GM21529 (cell line): Measurements from ENCODE around the gene SRP68.
"Not testable (repeated sequence)": the region's sequence is repeated elsewhere in the genome, so short reads cannot be mapped to it uniquely, and the experiment has no call there.

Experiments
- ATAC-seq: cut with Tn5 transposase; IDR thresholded peaks from one replicate; pipeline ENCODE4 v1.9.1; 2021; ENCODE audit not compliant: unreplicated experiment

SRP68 gene

DNA sequence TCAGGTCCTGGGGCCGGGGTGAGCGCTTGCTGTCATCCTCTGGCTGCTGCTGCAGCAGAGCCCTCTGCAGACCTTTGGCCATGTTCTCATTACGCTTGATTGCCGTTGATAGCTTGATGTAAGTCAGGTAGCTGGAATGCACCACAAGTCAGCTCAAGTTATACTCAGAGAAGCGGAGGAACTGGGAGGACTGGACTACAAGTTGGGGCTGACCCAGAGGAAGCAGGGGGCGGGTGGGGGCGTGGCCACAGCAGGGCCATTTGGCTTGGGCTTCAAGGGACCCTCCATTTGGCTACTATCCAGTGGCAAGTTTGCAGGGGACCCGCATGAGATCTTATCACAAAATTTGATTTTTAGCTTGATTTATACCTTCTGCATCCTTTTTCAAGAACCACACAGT, 26.3 kb downstream of the SRP68 start:
- ATAC-seq = no peak

DNA sequence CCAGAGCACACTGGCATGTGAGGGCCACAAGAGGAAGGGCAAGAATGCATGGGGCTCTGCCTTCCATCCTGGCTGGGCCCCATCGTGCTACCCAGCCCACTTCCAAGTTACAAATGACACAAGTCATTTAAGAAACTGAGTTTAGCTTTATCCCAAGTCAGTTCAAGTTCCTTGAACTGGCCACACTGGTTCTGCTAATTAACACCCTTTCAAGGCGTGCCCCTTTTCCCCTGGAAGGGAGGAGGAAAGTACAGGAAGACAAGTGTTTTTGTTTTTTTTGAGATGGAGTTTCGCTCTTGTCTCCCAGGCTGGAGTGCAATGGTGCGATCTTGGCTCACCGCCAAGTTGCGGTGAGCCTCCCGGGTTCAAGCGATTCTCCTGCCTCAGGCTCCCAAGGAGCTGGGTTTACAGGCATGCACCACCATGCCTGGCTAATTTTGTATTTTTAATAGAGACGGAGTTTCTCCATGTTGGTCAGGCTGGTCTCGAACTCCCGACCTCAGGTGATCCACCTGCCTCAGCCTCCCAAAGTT, 27.8 kb downstream of the SRP68 start:
- ATAC-seq = not testable (repeated sequence)

DNA sequence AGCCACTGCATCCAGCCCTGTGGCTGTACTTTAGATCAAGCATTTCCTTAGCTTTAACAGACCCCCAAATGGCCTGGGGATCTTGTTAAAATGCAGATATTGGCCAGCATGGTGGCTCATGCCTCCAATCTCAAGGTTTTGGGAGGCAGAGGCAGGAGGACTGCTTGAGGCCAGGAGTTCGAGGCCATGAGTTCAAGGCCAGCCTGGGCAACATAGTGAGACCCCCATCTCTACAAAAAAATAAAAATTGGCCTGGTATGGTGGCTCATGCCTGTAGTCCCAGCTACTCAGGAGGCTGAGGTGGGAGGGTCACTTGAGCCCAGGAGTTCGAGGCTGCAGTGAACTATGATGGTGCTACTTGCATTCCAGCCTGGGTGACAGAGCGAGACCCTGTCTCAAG, 29.4 kb downstream of the SRP68 start:
- not testable (repeated sequence) for ATAC-seq

DNA sequence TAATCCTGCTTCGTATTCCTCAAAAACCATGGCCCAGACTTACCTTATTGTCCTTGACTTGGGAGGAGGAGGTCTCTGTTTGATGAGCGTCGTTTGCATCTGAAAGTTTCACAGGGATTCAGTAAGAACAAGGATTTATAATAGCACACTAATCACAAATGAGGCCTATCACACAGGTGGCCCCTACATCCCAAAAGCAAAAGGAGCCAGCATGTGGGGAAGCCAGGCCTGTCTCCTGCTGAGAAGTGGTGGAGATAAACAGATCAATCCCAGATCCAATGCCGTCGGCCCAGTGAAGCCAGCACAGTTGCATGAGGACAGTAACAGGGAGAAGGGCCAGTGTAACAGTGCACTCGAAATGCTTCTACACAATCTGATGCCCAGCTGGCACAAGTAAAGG, 31.9 kb downstream of the SRP68 start:
- ATAC-seq = no peak

DNA sequence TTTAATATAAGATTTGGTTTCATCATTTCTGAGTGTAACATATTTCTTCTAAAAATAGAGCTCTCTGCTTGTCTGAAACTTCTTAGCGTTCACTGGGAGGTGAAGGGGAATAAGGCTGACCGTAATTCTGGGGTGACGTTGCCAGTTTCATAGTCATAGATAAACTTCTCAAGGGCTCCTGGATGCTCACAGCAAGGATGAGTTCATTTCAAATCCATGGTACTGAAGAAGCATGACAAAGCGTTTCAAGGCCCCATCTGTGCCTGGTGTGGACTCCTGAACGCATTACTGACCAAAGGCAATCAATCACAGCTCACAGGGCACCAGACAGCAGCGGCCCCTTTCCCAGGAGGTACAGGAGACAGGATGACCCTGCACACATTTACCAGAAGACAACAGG, 33.2 kb downstream of the SRP68 start:
- no peak for ATAC-seq

DNA sequence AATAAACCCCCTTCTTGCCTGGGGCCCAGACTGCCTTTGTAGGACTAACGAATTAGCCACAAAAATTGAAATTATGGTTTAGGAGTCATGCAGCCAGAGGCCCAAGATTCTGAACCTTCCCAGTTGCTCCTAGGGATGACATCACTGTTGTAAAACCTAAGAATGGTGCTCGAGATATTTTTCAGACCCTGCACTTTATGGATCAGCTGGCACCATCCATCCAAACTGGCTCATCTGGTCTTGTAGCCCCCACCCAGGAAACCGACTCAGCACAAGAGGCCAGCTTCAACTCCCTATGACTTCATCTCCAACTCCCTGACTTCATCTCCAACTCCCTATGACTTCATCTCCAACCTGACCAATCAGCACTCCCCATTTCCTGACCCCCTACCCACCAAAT, 34.3 kb downstream of the SRP68 start:
- no peak for ATAC-seq

DNA sequence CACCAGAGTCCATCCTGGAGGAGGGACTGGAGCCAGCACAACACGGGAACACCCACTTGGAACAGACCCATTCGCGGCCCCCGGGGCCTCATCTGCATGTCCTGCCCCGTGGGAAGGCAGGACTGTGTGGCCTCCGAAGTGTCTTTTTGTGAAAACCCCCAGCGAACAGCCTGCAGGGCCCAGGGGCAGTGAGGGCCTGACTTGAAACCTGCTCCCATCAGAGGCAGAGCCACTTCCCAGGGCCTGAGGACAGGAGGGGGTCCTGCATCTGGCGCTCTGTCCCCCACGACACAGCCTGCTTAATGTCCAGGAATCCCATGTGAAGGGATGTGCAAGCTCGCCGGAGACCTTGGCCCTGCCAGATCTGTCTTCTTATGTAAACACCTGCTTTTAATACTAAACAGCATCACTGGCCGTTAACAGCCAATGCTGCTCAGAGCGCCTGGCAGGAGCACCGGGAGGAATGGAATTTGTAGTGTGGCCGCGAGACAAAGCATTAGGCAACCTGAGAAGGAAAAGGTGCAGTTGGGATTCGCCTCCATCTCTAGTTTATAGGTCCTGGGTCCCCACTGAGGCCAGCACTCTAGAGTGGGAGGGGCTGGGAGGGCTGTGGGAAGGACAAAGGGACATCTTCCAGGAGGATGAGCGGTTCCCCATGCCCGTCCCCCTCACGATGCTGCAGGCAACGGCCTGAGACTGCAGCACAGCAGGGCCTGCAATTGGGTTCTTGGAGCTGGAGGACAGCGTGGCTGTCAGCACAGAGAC, 35.6 kb downstream of the SRP68 start:
- no peak for ATAC-seq

DNA sequence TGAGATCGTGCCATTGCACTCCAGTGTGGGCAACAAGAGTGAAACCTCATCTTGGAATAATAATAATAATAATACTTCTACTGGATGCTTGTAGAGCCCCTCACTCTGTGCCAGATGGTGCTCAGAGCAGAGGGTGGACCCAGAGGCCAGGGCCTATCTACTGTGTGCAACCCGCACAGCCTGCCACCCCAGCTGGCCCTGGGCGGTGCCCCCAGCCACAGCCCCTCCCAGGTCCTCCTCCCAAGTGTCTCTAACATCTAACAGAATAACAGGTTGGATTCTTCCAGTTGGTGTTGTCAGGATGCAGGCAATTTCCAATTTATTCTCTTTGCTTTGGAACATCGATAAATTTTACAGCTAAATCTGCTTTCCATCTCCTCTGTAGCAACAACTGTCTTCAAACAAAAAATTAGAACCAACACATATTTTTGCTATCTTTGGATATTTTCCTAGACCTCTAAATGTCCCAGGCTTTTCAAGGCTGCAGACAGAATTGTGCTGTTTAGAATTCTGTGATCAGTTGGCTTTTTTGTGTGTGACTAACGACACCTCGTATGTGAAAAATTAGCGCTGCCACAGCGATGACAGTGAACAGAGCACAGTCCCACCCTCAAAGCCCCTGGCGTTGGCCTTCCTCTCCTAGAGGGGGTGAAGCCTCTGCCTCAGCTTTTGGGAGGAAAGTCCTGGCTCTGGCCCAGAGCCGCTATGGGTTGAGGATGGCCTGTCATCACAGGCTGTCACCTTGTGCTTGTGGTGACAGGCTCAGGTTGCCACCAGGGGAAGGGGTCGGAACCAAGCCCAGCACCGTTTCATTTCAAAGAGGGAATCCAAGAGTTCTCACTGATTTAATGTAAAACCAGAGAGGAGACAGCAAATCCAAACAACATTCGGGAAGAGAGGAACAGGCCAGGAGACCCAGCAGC, 37.6 kb downstream of the SRP68 start:
- no peak for ATAC-seq

DNA sequence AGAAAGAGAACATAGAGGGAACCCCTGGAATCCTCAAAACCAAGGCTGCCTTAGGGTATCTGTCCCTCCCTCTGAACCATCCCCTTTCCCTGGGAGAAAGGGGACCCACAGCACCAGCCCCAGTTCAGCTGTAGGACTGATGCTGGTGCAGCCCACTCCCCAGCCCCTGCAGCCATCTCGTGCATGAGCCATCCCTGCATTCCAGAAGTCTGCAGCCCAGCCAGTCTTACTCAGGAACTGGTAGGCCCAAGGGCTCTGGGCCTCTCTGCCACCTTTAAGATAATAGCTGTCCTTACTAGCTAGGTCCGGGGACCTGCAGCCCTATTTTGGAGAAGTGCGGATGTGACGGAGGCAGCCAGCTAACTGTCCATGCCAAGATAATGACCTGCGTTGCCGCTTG, 39.2 kb downstream of the SRP68 start:
- ATAC-seq = no peak

DNA sequence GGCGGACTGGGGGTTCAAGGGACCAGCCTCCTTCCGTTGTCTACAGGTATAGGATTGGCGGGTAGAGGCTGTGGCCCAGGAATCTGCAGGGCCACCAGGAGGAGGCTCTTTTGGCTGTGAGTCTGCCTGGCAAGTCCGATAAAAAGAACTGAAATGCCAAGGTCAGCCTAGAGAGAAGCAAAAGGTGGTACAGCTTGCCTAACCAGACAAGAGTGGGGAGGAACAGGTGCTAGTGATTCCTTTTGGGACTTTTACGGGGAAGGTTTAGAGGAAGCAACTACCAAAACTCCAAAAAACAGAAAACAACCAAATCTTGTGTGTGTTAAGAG, 39.6 kb downstream of the SRP68 start:
- no peak for ATAC-seq

DNA sequence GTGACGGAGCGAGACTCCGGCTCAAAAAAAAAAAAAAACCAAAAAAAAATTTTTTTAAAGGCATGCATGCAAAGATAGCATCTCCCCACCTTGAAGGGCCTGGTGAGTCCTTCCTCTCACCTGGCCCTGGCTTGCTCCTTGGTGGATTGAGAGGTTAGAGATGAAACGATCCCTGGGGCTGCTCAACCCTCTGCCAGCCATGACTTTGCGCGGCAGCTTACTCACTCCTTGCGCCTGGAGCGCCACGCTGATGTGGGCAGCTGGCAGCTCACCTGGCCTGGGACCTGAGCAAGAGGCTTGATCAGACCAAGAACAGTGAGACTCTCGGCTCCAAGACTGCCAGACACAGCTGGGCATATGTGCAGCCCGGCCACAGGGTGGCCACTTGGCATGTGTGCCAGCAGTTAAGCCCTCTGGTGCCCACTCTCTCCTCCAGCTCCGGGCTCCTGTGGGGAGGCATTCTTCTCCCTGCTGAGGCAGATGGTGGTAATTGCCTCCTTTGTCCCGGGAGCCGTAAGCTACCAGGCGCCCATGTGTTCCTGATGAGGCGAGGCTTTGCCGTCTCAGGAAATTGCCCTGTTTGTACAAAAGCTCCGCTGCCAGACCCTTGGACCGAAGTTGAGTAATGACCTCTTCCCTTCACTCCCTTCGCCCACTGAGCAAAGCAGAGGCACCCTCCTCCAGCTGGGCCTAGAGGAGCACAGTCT, 40.1 kb downstream of the SRP68 start:
- no peak for ATAC-seq

DNA sequence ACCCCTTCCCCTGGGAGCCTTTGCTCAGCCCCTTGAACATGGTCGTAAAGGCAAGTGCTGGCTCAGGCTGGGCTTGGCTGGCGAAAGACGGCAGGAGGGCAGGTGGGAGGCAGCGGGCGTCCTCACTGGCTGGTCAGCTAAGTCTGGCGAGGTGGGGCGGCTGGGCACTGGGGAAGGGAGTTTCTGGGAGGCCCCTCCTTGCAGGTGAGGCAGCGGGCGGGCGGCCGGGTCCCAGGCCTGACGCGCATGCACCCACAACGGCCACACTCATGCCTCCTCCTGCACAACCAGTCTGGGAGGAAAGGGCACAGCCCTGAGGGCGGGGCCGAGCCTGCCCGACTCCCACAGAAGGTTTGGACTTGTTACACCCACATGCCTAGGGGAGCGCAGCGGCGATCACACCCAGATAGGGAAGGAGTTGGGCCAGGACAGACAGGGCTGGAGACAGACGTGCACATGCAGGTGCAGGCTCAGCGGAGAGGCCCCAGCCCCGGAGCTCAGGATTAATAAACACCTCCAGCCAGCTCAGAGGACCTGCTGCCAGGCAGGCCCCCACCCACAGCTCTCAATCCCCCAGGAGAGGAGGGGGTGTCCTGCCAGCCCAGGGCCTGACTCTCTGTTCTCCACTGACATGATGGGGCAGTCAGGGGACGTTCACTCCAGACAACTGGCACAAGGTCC, 45.0 kb downstream of the SRP68 start, which contains the start of gene EVPL:
TSS of gene EVPL (minus strand) at position 148 of the 681 bp plus-strand sequence. CDS start at position 40, 108 bp downstream.
- ATAC-seq = no peak

DNA sequence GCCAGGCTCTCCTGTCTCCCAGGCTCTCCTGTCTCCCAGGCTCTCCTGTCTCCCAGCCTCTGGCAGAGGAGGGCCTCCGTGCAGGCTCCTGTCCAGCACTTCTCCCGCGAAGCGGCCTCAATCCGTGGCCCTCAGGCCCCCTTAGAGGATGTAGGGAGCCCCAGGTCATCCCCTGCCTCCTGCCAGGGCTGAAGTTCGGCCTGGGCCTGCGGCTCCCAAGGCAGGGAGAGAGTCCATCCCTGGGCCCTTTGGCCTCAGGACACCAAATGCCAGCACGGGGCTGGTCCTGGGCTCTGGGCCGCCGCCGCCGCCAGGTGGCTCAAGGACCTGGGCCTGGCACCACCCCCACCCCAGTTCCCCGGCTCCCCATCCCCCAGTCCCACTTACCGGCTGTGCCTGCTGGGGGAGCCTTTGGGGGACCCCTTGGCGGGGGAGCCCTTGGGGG, 45.6 kb downstream of the SRP68 start:
- ATAC-seq = no peak

DNA sequence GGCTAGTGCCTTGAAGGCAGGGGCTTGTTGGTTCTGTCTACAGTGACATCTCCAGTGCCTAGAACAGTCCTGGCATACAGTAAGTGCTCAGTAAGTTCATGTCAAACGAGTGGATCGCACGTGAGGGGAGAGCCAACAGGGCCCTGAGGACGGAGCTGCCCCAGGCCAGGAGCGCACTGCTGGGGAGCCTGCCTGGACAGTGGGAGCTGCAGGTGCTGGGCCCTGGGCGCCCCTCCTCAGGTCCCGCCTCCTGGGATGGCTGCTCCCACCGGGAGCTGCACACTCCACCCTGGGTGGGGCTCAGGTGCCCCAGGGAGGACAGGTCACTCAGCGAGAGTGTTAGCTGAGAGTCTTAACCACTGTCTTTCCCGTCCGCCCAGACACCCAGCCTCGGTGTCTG, 47.0 kb downstream of the SRP68 start:
- ATAC-seq = no peak

DNA sequence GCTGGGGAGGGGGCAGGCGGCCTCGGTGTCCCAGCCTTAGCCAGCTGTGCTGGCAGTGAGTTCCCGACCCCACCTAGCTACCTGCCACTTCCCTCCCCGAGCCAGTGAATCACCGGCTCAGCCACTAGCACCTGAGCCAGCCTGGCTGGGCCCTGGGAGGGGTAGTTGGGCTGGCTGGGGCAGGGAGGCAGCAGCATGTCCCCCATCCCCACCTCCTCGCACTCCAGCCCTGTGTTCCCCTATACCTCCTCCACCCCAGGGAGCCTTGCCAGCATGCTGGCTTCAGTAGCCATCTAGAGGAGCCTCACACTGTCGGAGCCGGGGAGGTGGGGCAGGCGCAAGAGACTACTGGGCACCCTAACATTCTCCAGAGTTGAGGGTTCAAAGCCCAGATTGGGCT, 48.0 kb downstream of the SRP68 start:
- no peak for ATAC-seq

DNA sequence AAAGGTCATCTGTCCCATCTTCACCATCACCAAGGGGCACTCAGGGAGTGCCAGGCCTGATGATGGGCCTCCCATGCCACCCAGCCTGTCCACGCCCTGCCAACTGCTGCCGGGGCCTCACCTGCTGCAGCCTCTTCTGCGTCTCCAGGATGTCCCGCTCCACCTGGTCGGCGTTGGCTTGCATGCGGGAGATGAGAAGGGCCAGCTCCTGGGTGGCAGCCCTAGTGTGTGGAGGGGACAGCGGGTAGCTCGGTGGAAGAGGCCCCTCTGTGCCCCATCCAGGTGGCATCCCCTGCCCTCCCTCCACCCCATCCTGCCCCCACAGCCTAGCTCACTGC, 48.4 kb downstream of the SRP68 start:
- no peak for ATAC-seq

DNA sequence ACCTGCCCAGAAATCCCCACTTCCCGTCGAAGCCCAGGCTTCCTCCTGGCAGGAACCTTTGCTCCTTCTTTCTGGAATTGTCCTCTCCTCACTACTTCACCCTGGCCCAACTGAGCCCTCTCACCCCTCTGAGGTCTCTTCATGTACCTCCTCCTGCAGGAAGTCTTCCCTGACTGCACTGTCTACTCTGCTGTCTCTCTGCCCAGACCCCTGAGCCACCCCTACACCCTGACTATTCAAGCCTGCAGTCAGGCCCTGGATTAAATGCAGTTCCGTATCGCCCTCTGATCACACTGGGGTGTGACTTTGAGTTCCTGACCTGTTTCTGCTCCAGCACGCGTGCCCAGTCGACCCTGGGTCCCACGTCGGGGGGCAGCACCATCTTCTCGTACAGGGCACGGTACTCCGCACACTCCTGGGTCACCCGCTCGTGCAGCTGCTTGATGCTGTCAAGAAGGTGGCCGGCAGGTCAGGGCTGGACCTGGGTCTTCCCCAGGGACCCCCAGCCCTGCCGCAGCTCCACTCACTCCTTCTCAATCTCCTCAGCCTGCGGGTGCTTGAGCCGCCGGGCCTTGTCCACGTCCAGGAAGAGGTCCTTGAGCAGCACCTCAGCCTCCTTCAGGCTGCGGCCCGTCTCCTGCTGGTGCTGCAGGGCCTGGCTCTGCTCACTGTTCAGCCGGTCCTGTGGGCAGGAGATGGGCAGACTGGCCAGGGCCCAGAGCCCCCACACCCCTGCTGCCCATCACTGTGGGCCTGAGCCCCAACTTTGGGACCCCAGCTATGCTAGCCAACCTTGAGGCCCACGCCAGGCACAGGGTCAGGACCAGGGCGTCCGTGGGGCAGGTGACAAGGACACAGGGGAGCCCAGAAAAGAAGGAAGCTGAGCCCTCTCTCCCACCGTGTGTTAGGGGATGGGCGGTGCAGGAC, 49.1 kb downstream of the SRP68 start:
- no peak for ATAC-seq

DNA sequence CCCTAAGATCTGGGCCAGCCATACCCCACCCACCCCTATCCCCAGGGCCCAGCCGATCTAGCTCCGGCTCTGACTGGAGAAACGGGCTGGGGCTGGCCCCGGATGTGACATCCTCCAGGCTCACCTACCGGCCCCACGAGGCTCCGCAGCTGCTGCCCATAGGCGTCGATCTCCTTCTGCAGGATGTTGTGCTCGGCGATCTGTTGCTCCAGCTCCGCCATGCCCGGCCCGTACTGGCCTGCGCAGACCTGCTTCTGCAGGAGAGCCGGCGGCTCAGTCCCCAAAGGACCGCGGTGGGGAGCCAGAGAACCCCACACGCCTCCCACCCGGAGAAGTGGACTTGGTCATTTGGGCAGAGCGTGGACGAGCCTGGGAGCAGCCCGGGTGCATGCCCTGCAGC, 50.0 kb downstream of the SRP68 start:
- no peak for ATAC-seq

DNA sequence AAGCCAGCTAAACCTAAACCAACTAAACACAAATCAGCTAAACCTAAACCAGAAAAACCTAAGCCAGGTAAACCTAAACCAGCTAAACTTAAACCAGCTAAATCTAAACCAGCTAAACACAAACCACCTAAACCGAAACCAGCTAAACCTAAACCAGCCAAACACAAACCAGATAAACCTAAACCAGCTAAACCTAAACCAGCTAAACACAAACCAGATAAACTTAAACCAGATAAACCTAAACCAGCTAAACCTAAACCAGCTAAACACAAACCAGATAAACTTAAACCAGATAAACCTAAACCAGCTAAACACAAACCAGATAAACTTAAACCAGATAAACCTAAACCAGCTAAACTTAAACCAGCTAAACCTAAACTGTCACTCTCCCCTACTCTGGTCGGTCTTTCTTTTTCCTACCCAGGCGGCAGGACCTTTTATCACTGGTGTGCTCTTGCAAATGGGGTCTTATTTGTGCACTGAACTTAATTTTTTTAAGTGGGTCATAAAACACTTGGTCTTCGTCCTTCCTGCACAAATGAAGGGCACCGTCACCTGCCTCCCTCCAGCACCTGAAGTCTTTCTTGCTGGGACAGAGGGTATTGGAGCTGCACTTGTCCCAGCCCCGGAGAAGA, 52.4 kb downstream of the SRP68 start:
- ATAC-seq = no peak
